HUES6 (cell line): ENCODE results near the gene CCDC160.
"Not testable (repeated sequence)": the region's sequence is repeated elsewhere in the genome, so short reads cannot be mapped to it uniquely, and the experiment has no call there.

Experiments used
- H3K27ac ChIP-seq: 2 replicates; pipeline ENCODE4 v1.7.0; 2013; ENCODE audit warnings: low read depth, mild to moderate bottlenecking, low read length, inconsistent platforms
- H3K27me3 ChIP-seq: 2 replicates; pipeline ENCODE4 v1.6.1; 2013; ENCODE audit warnings: low read length; ENCODE audit not compliant: control insufficient read depth, insufficient read depth
- H3K36me3 ChIP-seq: 2 replicates; pipeline ENCODE4 v1.6.1; 2013; ENCODE audit warnings: low read length; ENCODE audit not compliant: control insufficient read depth, insufficient read depth
- H3K4me1 ChIP-seq: 2 replicates; pipeline ENCODE4 v1.6.1; 2013; ENCODE audit warnings: low read length; ENCODE audit not compliant: control insufficient read depth, insufficient read depth
- H3K4me3 ChIP-seq: 2 replicates; pipeline ENCODE4 v1.5.1; 2013; ENCODE audit warnings: low read depth, low read length
- H3K9ac ChIP-seq: one replicate; pipeline ENCODE4 v1.6.1; 2013; ENCODE audit warnings: mild to moderate bottlenecking, low read length
- H3K9me3 ChIP-seq: 2 replicates; pipeline ENCODE4 v1.6.1; 2013; ENCODE audit warnings: low read depth, low read length; ENCODE audit not compliant: control insufficient read depth, insufficient read depth

The CCDC160 gene

GRCh38 chrX:134241960-134242619 lies 5.1 kb downstream of the CCDC160 start:
- Histone ChIP-seq H3K9ac (no peak overlapping the region), H3K4me1 (peaks cover 42% of the 10 kb centered on the region), H3K9me3 (no peaks in the 10 kb centered on the region), H3K27me3 (no peaks in the 10 kb centered on the region), H3K36me3 (no peaks in the 10 kb centered on the region), H3K4me3 (no peak overlapping the region), H3K27ac (no peak overlapping the region)

GRCh38 chrX:134244043-134244442 lies 7.1 kb downstream of the CCDC160 start:
- Histone ChIP-seq H3K36me3 (no peaks in the 10 kb centered on the region), H3K27me3 (no peaks in the 10 kb centered on the region), H3K9me3 (no peaks in the 10 kb centered on the region), H3K4me3 (no peak overlapping the region), H3K4me1 (peaks cover 28% of the 10 kb centered on the region), H3K9ac (no peak overlapping the region), H3K27ac (no peak overlapping the region)

- H3K9ac ChIP-seq, result no peak overlapping the region
- H3K27ac ChIP-seq, result no peak overlapping the region
- H3K4me3 ChIP-seq, result no peak overlapping the region
- H3K36me3 ChIP-seq, result no peaks in the 10 kb centered on the region
- H3K4me1 ChIP-seq, result peaks cover 9% of the 10 kb centered on the region
- no peaks in the 10 kb centered on the region; the same call in 1 of the 2 replicates for H3K27me3 ChIP-seq
- no peaks in the 10 kb centered on the region for H3K9me3 ChIP-seq
Measured at GRCh38 chrX:134246282-134246681, 9.3 kb downstream of the CCDC160 start.

GRCh38 chrX:134247492-134247891 lies 10.5 kb downstream of the CCDC160 start:
- Histone ChIP-seq H3K4me3 (no peak overlapping the region), H3K4me1 (no peaks in the 10 kb centered on the region; the same call in 1 of the 2 replicates), H3K9me3 (no peaks in the 10 kb centered on the region), H3K27ac (no peak overlapping the region), H3K9ac (no peak overlapping the region), H3K36me3 (no peaks in the 10 kb centered on the region), H3K27me3 (peaks cover 4% of the 10 kb centered on the region; the same call in 1 of the 2 replicates)

GRCh38 chrX:134249241-134249640 lies 12.3 kb downstream of the CCDC160 start:
- Histone ChIP-seq H3K9ac (no peak overlapping the region), H3K36me3 (no peaks in the 10 kb centered on the region), H3K27me3 (peaks cover 4% of the 10 kb centered on the region; the same call in 1 of the 2 replicates), H3K9me3 (no peaks in the 10 kb centered on the region), H3K27ac (no peak overlapping the region), H3K4me1 (peaks cover 2% of the 10 kb centered on the region), H3K4me3 (no peak overlapping the region)

- no peak overlapping the region for H3K4me3 ChIP-seq
Measured at GRCh38 chrX:134251241-134251640, 14.3 kb downstream of the CCDC160 start.

GRCh38 chrX:134254511-134254910 lies 17.5 kb downstream of the CCDC160 start:
- Histone ChIP-seq H3K9me3 (no peaks in the 10 kb centered on the region), H3K27me3 (peaks cover 5% of the 10 kb centered on the region; the same call in 1 of the 2 replicates), H3K27ac (no peak overlapping the region), H3K4me1 (peaks cover 2% of the 10 kb centered on the region; the same call in 1 of the 2 replicates), H3K4me3 (no peak overlapping the region), H3K9ac (no peak overlapping the region), H3K36me3 (no peaks in the 10 kb centered on the region)

More at GRCh38 chrX:134251241-134251640, 14.3 kb downstream of the CCDC160 start:
- no peaks in the 10 kb centered on the region for H3K36me3 ChIP-seq
- no peaks in the 10 kb centered on the region for H3K9me3 ChIP-seq
- peaks cover 2% of the 10 kb centered on the region for H3K4me1 ChIP-seq
- H3K27ac ChIP-seq, result no peak overlapping the region
- no peak overlapping the region for H3K9ac ChIP-seq
- peaks cover 4% of the 10 kb centered on the region; the same call in 1 of the 2 replicates for H3K27me3 ChIP-seq

GRCh38 chrX:134255555-134255954 lies 18.6 kb downstream of the CCDC160 start:
- Histone ChIP-seq H3K36me3 (no peaks in the 10 kb centered on the region), H3K4me3 (no peak overlapping the region), H3K9me3 (no peaks in the 10 kb centered on the region), H3K27me3 (peaks cover 8% of the 10 kb centered on the region; the same call in 1 of the 2 replicates), H3K4me1 (peaks cover 2% of the 10 kb centered on the region; the same call in 1 of the 2 replicates), H3K27ac (no peak overlapping the region), H3K9ac (no peak overlapping the region)

GRCh38 chrX:134256684-134257083 lies 19.7 kb downstream of the CCDC160 start:
- H3K4me3 ChIP-seq, result no peak overlapping the region
- H3K4me1 ChIP-seq, result peaks cover 2% of the 10 kb centered on the region; the same call in 1 of the 2 replicates

GRCh38 chrX:134258202-134258601 lies 21.2 kb downstream of the CCDC160 start:
- Histone ChIP-seq H3K27me3 (peaks cover 8% of the 10 kb centered on the region; the same call in 1 of the 2 replicates), H3K9me3 (no peaks in the 10 kb centered on the region), H3K36me3 (no peaks in the 10 kb centered on the region), H3K4me1 (peaks cover 2% of the 10 kb centered on the region; the same call in 1 of the 2 replicates), H3K4me3 (no peak overlapping the region), H3K9ac (no peak overlapping the region), H3K27ac (no peak overlapping the region)

More at GRCh38 chrX:134256684-134257083, 19.7 kb downstream of the CCDC160 start:
- H3K27me3 ChIP-seq, result peaks cover 12% of the 10 kb centered on the region; the same call in 1 of the 2 replicates
- H3K36me3 ChIP-seq, result no peaks in the 10 kb centered on the region
- H3K9me3 ChIP-seq, result no peaks in the 10 kb centered on the region
- no peak overlapping the region for H3K9ac ChIP-seq
- no peak overlapping the region for H3K27ac ChIP-seq

GRCh38 chrX:134285934-134286333 lies 49.0 kb downstream of the CCDC160 start:
- H3K9ac ChIP-seq, H3K4me3 ChIP-seq, H3K4me1 ChIP-seq, H3K27me3 ChIP-seq, H3K36me3 ChIP-seq, H3K27ac ChIP-seq: not testable (repeated sequence)
- H3K9me3 ChIP-seq, result peaks cover 10% of the 10 kb centered on the region; the same call in 1 of the 2 replicates
